DMS53 (cell line): ENCODE results near the gene ABCC4.
"Not testable (repeated sequence)": the region's sequence is repeated elsewhere in the genome, so short reads cannot be mapped to it uniquely, and the experiment has no call there.

Experiments
- DNase-seq: peaks from one replicate; lab custom pipeline; 2025; lab: John Stamatoyannopoulos, UW

The ABCC4 gene

DNA sequence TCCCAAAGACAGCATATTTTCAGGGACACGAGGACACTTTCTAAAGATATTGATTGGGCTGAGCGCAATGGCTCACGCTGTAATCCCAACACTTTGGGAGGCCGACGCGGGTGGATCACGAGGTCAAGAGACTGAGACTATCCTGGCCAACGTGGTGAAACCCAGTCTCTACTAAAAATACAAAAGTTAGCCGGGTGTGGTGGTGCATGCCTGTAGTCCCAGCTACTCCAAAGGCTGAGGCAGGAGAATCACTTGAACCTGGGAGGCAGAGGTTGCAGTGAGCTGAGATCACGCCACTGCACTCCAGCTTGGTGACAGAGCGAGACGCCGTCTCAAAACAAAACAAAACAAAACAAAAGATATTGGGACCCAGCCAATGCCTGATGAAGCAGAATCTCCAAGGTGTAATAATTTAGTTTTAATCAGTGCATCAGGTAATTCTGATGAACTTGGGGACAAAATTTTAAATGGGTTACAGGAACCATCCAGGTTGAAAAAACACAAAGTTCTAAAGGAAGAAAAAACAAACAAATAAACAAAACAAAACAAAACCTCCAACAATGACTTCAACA lies 100.8 kb downstream of the ABCC4 start:
- not testable (repeated sequence) for DNase-seq

DNA sequence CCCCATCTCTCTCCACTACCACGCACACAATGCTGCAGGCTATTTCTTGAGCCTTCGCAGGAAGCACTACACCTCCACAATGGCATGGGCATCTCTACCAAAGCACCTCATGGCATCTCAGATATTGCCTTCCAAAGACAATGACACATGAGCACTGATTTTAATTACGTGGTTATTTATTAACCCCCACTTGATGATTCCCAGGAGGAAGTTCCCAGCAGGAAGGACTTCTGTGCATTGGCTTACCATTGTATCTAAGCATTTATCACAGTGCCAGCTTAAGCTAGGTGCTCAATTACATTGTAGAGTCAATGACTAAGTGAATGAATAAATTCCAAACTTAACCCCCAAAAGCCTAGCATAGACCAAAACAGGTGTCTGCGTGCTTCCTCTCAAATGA lies 101.4 kb downstream of the ABCC4 start:
- DNase-seq: no peak

DNA sequence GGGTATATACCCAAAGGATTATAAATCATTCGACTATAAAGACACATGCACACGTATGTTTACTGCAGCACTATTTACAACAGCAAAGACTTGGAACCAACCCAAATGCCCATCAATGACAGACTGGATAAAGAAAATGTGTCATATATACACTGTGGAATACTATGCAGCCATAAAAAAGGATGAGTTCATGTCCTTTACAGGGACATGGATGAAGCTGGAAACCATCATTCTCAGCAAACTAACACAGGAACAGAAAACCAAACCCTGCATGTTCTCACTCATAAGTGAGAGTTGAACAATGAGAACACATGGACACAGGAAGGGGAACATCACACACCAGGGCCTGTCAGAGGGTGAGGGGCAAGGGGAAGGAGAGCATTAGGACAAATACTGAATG lies 102.6 kb downstream of the ABCC4 start:
- not testable (repeated sequence) for DNase-seq

DNA sequence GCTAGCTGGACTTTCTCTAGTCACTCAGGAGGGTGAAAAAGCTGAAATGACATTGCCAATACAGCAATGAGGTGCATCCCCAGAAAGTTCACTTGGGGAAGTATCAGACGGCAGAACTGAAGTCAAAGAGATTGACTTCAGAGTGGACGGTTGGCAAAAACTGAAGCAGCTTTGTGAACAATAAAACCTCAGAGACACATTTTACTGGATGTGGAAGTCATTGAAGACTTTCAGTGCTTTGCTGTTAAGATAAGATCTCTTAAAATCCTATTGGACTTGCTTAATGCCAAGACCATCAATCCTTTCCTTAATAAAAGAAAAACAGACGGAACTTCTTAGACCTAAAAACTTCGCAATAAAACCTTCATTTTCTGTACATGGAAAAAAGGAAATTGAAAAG lies 103.7 kb downstream of the ABCC4 start:
- DNase-seq: no peak

DNA sequence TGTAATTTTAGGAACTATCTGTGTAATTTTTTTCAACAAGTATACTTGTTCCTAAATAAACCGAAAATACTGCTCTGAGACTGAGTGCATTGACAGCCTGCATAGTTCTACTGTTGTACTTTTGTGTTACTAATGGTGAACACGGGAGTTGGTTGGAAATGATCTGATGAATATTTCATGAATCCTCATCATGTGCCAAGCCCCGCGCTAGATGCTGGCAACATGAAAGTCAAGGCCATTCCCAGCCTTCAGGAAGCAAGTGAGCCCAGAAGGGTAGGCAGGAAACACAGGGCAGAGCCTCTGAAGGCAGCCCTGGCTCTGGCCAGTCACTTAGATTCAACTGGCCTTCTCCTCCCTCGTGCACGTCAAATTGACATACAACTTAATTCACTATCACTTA lies 106.1 kb downstream of the ABCC4 start:
- DNase-seq: no peak

DNA sequence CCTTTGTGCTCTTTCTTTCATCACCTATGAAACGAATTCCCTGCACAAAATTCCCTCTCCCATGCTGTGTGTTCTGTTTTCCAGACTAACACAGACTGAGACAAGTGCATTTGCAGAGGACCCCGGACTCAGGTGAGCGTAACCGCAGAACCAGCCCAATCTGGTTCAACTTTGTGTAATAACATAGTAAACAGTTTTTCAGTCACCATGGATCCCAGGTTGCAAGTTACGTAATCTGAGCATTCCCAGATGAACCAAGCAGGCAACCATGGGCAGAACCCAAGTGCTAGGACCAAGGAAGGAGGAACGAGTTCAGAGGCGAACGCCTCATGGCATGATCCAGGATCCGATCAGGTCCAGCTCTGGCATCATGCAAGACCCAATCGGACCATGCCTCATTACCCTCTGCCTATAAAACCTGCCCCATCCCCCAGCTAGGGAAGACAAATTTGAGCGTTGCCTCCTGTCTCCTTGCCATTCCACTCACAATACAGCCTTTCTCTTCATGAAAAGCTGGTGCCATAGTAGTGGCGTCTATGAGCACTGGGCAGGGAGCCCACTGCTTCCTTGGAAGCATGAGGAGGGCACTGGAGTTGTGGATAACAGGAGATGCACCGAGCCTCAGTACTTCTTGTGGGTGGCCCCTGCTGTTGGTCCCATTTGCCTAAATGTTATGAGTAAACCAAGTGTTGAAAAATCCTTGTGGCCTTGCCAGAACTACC lies 107.6 kb downstream of the ABCC4 start:
- DNase-seq: no peak

DNA sequence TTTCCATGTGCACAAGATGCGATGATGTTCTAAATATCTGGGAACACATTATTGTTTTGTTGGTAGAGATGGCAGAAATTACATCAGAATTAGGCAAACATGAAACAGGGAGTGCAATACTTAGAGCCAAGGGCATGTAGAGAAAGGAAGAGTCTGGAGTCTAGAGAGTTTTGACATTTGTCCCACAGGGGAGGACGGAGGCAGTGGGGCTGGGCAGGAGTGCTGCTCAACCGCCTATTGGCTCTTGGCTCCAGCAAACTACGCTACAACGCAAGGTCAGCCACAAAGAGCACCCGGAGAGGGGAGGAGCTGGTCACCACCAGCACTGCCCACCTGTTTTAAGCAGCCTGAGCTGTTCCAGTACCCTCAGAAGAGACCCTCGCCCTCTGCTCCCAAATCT lies 108.3 kb downstream of the ABCC4 start:
- no peak for DNase-seq

DNA sequence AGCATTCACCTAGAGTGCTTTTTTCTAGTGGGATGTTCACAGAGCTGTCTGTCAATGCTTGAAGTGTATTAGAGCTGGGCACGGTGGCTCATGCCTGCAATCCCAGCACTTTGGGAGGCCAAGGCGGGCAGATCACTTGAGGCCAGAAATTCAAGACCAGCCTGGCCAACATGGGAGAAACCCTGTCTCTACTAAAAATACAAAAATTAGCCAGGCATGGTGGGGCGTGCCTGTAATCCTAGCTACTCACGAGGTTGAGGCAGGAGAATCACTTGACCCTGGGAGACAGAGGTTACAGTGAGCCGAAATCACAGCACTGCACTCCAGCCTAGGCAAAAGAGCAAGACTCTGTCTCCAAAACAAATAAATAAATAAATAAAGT lies 108.7 kb downstream of the ABCC4 start:
- not testable (repeated sequence) for DNase-seq

DNA sequence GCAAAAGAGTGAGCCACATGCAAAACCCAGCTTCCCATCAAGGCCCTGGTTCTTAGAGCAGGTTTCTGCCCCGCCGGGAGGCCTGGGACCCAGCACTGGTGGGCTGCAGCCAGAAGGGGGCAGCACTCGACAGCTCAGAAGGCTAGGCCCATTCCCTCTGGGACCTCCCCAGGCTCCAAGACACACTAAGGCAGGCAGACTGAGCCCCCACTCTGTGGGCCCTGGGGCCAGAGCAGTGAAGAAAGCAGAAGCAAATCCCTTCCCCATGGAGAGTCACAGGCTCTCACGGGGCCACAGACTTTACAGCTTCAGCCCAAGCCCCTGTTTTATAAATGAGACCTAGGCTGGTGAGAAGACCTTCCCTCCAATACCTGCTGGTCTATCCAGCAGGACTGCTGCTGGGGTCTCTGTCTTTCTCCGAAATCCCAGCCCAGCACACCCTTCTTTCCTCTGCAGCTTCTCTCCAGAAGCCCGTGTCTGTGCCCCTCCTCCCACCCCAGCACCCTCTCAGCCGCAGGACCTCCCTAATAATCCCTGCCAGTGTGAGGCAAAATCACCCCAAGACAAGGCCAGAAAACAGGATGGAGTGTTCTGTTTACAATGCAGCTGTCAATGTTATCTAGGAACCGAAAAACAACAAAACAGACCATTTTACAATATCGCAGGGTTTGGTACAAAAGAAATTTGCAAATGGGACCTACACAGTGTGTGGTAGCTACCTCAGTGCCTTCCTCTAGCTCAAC lies 109.3 kb downstream of the ABCC4 start:
- DNase-seq: peak; percentile 43

DNA sequence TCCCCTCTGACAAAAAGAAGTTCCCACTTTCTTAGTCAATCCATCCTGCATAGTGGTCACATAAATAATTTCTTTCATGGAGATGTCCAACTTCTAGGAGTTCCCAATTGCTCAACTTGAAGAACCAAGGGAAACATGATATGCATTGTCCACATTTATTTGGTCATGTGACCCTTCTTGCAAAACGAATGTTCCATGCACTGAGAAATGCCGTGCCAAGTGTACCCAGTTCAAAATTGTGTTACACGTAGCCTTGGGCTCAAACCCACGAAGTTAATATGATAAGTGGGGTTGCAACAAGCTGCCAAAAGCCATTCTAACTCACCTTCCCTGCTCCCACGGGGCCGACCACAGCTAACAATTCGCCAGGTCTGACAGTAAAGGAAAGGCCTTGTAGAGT lies 113.1 kb downstream of the ABCC4 start:
- no peak for DNase-seq

DNA sequence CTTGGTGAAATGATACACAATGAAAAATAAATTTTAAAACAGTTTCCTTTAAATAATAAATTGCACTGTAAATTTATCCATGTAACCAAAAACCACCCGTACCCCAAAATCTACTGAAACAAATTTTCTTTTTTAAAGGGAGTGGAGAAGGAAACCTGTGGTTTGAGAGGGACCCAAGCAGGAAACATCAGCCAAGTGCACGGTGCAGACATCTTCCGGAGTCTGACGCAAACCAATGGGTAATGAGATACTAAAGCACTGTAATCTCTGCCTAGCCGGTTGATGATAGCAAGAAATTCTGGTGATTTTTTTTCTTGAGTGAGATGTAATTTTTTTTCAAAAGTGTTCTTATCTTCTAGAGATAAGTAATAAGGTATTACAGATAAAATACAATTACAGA lies 115.4 kb downstream of the ABCC4 start:
- DNase-seq: no peak

DNA sequence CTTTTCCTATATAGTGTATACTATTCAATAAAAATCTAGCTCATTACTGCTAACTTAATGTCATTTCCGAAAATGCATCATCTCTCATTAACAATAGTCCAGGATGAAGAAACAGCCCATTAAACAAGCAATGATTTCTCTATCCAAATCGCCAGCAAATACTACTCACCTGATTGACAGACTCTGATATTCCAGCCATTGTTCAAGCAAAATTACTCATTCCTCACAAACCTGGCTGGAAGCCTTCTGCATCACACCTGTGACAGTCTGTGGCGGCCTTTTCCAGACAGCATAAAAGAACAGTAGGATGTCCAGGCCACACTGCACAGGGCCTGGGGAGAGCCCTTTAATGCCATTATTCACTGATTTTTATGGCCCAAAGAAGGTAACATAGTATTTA lies 115.9 kb downstream of the ABCC4 start:
- DNase-seq: no peak

DNA sequence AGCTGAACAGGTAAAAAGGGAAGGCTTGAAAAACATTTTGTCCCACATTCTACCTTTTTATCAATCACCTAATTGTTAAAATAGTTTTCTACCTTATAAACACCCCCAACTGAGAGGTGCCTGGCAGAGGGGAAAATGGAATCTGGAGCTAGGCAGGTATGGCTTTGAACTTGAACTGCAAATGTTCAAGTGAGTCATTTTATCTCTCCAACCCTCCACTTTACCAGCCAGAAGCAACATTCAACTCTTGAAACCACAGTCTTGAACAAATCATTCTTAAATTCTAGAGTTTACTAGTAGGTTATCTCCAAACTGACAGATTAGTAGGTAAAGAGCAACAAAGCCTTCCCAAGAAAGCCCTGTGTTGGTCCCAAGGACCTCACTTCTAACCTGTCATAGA lies 116.9 kb downstream of the ABCC4 start:
- DNase-seq: no peak

DNA sequence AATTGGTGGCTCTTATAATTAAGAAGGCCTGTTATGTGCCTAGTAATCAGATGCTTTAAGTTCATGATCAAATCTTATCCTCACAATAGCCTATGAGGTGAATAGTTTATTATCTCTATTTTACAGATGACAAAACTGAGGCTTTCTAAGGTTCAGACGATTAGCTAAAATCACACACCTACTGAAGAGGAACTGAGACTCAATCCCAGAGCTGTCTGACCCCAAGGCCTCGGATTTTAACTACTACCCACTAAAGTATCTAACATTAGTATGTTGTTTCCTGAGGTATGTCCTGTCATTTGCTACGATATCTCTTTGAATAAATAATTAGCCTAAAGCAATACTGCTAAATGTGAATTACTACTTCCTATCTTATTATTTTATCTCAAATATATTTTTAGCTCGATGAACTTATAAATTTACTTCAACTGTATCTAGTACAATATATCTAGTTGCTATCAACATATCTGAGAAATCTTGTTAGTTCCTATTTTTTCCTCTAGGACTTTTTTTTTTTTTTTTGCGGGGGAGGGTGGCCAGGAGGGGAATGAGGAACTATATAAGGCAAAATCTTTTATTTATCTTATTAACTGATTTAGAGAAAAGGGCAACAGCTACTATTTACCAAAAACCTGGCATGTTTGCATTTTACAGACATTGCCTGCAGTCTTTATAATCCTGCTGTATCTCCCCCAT lies 118.5 kb downstream of the ABCC4 start:
- DNase-seq: no peak

DNA sequence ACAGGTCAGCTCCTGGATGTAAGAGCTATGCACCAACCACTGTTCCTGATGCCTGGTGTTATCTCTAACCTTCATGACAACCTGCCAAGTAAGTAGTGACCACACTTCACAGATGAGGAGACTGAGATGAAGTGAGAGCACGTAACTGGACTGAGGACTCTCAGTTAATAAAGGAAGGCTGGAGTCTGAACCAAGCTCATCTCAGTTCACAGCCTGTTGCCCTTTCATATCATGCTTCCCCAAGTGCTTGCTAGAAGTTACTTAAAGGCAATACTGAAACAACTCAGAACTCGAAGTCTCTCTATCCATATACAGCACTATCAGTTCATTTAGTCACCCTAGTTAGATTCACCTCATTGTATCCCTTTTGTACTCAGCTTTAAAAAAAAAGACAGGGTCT lies 119.7 kb downstream of the ABCC4 start:
- no peak for DNase-seq

DNA sequence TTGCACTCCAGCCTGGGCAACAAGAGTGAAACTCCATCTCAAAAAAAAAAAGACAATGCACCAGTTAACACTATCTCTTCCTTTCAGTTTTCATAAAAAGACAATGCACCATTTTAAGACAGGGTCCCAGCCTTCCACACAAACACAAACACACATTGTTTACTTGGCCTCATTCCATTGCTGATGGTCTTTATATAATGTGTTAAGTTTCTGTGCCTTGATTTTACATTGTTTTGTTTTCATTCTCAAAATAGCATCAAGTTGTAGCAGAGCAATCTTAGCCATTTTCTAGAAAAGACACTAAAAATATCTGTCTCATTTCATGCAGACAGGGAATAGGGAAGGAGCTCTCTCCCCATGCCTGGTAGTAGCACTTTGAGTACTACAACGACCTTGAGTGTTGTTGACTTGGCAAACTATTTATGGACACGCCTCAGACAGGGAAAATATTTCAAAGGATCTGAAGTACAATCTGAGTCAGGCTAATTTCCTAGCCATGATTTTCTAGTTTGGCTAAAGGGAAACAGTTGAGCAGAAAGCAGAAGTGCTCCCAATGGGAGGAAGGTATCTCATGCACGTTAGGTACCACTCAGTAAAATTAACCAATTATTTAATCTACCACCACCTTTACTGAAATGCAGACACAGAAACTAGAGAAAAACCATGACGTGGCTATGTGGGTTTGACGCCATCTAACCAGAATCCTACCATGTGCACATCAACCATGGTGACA lies 120.6 kb downstream of the ABCC4 start:
- DNase-seq: peak; percentile 2

DNA sequence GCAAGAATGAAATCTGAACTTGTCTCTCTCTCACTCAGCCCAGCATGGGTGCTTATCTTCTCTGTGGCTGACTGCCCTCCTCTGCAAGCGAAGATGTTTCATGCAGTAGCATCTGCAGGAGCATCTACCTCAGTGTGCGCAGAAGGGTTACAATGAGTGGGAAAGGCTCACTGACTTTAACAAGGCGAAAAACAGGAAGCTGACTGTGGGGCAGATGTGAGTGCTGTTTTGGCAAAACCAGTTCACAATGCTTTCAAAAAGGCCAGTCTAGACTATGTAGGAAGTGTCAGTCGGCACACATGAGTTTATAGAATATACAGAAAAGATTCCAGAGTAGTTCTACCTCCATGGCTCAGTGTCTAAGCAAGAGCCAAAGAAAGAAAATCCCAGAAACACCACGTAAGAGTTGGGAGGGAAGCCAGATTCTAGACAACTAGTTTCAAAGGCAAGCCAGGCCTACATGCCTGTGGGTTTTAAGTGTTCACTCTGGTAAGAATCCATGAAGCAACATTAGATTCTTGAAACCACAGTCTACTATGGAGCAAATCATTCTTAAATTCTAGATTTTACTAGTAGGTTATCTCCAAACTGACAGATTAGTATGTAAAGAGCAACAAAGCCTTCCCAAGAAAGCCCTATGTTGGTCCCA lies 124.5 kb downstream of the ABCC4 start:
- DNase-seq: no peak

DNA sequence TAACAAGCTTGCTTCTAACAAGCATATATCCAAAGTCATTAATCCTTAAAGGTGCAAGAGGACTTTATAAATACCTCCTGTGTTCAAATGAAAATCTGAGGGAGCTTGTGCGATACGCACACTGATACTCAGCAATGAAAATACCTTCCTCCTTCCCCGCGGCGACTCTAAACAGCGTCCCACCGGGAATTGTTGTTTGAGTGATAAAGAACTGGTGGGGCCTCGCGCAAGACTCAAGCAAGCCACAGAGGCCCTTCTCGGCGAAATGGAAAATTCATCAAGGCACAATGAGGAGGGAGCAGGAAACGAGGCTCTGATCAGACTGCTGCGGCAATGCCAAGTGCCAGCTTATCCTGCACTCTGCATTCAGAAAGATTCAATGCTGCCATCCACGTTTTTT lies 126.7 kb downstream of the ABCC4 start:
- no peak for DNase-seq

DNA sequence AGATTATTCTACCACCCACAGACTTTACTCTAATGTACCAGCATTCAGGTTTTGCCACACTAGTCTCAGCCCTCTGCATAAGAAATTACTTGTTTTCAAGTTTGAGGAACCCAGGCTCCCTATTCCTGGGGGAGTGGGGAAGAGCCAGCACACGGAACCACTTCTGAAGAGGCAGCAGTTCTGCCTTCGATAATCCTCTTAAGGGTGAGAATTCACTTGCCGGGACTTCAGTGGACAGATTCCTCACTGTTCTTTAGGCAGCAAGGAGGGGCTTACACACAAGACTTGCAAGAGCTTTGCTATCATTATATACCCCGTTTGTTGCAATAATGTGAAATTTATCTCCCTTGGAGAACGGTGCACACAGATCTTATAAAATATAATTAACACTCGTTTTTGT lies 133.1 kb downstream of the ABCC4 start:
- DNase-seq: no peak

DNA sequence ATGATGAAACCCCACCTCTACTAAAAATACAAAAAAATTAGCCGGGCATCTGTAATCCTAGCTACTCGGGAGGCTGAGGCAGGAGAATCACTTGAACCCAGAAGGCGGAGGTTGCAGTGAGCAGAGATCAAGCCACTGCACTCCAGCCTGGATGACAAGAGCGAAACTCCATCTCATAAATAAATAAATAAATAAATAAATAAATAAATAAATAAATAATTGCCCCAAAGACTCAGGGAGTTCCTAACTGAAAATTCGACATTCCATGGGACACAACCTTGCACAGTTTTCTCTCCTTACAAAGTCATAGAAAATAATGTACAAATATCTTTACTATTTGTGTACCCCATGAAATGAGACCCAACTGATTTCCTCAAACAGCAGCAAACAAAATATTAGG lies 134.2 kb downstream of the ABCC4 start:
- DNase-seq: not testable (repeated sequence)

DNA sequence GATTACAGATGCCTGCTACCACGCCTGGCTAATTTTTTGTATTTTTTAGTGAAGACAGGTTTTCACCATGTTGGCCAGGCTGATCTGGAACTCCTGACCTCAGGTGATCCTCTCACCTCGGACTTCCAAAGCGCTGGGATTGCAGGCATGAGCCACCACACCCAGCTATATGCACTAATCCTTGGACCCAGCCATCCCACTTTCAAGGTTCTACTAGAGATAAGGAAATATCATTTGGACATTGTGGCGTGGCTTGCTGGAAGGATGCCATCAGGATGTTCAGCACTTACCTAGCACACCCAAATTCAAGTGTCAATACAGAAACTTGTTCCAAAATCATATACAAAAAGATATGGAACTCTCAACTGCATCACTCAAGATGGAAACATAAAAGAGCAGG lies 136.4 kb downstream of the ABCC4 start:
- DNase-seq: no peak
